NCI-H1417 treated with DMSO at 0.1 percent for 48 hours (cell line): ENCODE measurements around the gene MRTFB.
"Not testable (repeated sequence)": the region's sequence is repeated elsewhere in the genome, so short reads cannot be mapped to it uniquely, and the experiment has no call there.

Source experiments
- DNase-seq: peaks from one replicate; lab custom pipeline; 2025; lab: John Stamatoyannopoulos, UW

MRTFB gene

DNA sequence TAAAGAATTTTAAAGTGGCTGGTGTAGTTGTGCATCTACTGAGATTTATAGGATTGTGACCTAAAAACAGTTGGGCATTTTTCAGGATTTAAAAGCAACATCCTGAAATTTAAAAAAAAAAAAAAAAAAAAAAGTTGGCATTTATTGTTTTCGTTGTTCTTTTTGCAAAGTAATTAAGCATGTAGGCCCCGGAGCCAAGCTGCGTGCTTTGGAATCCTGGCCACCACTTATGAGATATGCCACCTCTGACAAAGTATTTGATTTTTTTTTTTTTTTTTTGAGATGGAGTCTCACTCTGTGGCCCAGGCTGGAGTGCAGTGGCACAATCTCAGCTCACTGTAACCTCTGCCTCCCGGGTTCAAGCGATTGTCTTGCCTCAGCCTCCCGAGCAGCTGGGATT is 112.8 kb downstream of the MRTFB start:
- not testable (repeated sequence) for DNase-seq

DNA sequence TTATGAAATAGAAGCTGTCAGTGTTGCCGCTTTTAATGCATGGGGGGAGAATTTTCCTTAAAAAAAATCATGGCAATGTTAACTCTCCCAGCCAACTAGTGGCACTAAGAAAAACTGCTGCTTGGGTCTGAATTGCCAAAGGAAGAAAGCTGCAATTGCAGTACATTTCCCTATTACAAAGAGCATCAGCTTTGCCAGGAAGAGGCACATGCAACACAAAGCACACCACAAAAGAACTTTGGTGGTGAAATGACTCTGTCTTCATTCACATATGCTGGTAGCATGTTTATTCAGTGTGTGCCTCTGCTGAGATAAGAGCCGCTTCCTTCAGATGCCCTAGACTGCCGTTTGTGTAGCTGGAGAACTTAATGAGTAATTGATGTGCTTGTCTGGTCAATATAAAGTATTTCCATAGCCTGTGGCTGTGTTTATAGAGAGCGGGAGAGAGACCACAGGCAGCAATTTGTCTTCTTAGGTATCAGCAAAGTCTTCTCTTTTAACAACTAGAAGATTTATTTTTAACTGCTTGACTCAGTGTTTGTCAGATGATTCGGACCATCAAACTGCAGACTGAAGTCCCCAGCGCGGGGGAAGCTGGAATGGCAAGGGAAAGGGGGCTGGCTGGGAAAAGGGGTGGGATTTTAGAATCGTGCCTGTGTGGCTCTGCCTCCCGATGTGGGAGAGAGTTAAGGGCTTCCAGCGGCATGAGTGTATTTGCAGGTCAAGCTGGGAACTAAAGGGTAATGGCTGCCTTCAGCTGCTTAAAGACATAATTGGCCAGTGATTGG is 115.1 kb downstream of the MRTFB start:
- DNase-seq = peak; percentile 90

DNA sequence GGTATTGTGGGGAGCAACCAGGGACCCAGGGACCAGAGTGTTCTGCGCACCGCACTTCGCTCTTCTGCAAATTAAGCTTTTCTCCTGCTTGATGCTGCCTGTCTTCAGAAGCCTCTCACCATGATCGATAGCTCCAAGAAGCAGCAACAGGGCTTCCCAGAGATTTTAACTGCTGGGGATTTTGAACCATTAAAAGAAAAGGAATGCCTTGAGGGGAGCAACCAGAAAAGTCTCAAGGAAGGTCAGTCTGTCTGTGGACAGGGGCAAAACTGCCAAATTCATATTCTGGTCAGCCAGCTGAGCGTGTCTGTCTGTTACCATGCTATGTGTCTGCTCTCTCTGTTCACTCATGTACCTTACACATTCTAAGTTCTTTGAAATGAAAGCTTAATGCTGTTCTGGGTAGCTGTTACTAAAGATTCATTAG is 115.7 kb downstream of the MRTFB start:
- no peak for DNase-seq

DNA sequence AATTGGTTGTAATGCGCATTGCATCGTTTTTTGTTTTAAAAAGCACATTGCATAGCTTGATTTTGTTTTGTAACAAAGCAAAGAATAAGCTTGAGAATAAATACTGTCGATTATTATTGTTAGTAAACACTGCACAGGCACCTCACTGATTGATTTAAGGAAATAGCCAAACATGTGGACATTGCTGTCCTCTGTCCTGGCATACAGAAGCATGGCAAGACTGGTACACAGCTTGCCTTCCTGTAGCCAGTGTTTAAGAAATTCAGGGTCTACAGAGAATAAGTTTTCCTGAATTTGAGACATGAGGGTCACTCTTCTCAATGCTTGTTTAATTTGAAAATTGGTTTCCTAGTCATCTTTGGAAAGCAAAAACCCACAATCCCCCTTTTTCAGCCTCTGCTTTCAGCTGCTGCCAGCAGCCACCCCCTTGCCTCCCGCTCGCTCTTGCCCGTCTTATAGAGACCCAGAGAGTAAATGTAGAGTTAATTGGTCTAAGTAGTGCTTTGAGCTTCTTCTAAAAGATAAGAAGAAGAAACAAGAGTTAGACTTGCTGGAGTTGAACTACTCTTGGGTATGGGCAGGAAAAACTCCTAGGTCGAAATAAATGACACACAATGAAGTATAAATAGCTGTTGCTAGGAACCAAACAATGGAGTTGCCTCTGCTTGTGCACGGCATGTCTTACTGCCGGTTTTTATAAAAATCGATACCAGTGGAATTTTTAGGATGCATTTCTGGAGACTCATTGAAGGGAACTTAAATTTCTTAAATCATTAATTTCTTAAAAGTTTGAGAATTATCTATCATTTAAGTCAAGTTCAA is 116.6 kb downstream of the MRTFB start:
- DNase-seq = no peak

DNA sequence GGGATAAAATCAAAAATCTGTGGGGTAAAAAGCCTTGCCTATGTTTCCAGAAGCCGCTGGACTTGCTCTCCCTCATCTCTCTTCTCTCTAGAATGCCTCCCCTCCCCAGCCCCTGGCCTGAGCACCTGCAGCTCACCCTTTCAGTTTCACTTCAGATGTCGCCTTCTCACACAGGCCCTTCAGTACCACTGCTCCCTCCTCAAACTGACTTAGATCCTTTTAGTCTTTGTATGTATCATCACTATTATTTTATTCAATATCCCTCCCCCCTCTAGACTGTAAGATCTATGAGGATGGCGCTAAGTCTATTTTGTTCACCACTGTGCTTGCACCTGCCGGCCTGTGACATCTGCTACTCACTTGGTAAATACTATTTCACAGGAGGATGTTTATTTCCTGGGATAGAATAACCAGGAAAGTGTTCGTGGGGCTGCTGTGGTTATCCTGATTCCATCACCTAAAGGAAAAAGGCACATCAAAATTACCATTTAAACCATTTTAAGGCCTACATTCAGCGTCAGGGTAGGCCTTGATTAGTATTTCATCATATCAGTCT is 122.3 kb downstream of the MRTFB start:
- peak; percentile 31 for DNase-seq

DNA sequence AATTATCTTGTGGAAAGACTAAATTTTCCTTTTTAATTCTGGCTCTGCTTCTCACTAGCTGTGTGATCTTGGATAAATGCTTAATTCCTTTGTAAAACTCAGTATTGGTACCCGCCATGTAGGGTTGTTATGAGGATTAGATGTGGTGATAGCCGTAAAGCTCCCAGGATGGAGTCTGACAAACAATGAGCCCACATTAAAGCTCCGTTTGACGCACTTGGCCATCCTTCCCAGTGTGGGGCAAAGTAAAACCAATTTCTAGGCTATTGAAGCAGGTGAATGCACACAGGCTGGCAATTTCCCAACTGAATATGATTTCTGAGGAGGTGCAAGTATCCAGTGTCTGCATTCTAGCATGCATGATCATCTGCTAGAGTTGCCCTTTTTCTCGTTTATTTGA is 123.6 kb downstream of the MRTFB start:
- DNase-seq = no peak

DNA sequence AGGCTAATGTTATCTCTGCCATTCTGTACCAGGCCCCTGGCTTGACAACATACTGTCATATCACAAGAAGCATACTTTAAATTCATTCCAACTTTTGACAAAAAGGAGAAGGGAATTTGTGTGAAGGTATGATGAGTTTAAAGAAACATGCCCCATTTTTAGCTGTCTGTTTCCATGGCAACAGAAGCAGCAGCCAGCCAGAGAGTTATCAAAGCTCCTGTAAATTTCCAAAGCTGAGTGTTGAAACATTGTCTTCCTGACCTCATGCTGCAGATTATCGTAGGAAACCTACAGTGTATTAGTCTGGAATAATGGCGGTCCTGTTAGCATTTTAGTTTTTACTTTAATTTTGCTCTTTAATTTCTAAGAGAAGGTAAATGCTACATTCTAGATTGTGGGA is 124.9 kb downstream of the MRTFB start:
- no peak for DNase-seq

DNA sequence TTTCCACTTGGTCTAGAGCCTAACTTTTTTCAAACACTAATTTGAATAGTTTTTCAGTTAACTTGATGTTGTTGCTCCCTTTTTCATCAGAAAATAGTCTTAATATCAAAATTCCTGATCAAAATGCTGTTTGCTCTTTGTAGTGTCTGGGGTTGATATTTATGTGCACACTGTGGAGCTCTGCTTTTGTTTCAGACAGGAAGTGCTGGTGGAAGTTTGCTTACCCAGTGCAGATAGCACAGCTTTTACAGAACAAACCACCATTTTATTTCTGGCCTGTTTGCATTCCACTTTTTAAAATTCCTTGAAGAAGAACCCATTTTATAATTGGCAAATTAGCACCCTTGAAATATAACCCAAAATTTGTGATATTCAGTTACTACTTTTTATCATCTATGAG is 125.4 kb downstream of the MRTFB start:
- DNase-seq = no peak

DNA sequence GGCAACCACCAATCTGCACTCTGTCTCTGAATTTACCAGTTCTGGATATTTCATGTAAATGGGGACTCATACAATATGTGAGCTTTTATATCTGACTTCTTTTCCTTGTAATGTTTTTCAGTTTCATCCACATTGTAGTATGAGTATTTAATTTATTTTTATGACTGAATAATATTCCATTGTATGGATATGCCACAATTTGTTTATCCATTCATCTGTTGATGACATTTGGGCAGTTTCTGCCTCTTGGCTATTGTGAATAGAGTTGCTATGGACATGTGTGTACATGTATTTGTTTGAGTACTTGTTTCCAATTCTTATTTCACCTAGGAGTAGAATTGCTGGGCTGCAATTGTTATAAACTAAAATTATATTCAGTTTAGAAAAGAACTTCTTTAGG is 126.9 kb downstream of the MRTFB start:
- DNase-seq = no peak

DNA sequence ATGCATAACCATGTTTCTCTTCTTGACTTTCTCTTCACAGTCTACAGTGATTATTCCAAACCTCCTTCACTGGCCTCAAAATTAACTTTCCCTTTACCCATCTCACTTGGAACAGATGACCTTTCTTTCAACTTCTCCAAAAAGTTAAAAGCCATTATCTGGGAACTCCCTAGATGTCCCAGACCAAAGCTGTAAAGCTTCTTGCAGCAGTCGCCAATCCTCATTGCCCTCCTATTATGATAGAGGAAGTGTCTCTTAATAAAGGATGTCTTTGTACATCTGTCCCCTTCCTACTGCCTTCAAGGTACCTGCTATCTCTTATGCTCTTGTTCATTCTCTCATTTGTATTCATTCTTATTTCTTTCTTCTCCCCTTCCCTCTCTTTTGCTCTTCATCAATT is 127.5 kb downstream of the MRTFB start:
- DNase-seq = no peak

DNA sequence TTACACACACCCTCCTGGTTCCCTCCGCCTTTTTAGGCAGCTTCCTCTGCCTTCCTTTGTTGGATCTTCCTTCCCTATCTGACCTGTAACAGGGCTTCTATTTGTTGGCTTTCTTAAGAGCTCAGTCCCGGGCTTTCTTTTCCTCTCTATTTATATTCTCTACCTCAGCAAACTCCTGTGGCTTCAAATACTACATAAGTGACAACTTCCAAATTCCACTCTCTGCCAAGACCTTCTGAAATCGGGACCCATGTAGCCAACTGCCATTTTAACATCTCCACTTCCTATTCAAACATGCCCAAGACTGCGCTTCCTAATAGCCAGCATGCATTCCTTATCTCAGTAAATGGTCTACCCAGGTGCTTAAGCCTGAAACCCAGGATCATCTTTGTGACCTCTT is 128.1 kb downstream of the MRTFB start:
- DNase-seq = no peak

DNA sequence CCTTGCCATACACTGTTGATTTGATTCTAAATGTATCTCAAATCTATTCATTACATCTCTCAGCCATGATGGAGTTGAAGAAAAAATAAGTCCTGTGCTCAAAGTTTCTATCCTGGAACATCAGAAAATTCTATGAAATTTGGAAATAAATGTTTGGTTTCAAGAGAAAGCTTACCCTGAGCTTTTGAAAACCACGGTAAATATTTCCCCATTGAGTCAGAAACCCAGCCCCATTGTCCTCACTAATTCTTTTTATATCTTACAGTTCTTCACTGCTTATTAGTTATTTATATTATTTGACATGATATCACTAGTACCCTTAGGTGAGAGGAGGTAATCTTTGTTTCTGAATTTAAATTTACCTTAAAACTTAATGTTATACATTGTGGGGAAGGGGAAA is 128.5 kb downstream of the MRTFB start:
- DNase-seq = no peak

DNA sequence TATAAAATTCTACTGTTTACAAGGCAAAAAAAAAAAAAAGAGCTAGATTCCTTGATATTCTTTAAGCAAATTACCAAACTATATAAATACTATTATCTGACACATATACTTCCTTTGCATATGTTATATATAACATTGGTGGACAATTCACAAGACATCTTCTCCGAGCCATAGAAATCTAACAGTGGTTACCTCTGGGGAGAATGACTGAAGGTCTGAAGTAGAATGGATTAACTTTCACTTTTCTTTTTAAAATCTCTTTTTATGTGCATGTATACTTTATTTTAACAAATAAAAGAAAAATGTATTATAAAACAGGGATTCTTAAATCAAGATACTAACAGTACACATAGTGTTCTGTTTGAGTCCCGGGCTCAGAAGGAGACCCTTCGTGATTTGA is 131.0 kb downstream of the MRTFB start:
- DNase-seq = no peak

DNA sequence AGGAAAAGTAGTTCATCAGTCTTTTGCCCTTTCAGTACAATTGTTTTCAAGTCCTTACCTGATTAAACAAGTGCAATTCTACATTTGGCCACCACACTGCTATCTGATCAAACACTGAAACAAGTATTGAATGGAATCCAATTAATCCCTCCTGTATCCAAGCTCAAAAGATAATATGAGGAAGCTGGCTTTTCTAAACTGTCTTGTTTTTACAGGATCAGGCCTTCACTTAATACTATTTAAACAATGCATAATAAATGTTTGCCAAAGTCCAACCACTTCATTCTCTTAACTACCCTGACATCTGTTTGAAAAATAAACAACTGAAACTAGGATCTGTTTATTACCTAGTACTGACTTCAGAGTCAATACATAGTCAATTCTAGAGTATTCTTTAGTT is 131.6 kb downstream of the MRTFB start:
- DNase-seq = peak; percentile 78

DNA sequence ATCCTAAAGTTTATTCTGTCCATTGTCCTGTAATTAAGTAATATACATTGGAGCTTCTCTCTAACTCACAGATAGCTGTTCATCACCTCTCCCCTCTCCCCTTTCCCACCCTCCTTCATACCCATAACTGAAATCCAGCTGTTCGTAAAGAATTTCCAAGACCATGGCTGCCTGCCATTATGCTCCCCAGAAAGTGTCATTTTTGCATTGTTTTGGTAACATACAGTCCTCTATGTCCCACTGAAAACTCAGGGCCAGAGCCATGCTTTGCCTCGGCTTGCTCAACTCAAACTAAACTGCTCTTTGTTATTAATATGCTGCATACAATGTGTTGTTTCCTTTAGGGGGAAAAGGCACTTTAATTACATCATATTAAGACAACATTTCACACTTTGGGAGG is 132.0 kb downstream of the MRTFB start:
- DNase-seq = no peak

DNA sequence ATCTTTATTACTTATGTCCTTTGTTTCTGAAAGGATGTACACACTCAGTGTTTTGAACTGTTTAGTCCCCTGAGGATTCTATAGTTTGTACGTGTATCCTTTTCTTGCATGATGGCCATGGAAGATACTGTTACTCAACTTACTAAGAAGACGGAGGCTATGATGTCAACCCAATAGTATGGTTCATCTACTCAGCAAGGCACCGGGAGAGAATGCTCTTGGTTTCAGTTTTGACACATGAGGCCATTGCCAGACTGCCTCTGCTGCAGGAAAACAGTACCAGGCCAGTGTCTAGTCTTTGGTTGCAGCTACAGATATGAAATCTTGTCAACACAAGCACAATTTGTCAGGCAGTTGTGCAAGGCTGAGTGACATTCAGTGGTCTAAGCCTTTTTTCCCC is 134.5 kb downstream of the MRTFB start:
- no peak for DNase-seq

DNA sequence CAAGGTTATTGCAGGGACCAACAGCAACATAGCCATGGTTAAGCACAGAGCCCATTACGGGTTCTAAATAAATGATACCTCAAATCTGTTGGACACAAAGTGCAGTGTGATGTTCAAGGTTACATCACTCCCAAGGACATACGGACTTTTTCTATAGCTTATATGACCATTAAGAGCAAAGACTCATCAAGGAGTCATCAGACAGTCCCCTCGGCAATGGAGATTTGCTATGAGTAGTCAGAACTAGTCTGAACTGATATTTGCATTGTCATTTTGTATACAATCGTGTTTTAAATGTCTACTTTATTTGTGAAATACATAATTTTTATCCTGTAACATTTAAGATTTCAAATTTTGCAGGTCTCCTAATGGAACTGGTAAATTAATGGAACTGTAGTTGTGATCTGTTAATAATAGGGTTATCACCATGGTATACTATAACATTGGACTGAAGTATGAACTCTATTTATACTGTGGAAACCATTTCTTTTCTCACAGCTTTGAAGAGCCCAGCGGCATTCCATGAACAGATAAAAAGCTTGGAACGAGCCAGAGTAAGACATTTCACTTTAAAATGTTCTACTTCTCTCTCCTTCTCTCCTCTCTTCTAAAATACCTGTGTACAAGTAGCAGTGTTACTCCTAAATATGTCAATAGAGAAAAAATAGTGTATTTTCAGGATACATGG is 140.9 kb downstream of the MRTFB start:
- DNase-seq = no peak

DNA sequence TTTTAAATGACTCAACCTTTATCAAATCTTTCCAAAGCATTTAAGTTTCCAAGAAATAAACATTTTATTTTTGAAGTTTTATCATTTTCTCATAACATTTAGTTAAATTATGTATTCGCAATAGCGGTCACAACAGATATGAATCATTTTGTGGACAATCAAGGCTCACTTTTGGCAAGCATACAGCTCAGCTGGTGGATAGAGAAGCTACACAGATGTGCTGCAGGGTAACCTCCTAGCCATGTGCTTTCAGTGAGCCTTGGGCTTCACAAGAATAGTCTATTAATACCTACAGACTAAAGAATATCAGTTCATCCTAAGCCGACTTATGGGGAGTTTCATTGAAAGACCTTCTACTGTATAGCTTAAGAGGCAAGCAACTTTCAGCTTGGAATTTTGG is 144.8 kb downstream of the MRTFB start:
- no peak for DNase-seq

DNA sequence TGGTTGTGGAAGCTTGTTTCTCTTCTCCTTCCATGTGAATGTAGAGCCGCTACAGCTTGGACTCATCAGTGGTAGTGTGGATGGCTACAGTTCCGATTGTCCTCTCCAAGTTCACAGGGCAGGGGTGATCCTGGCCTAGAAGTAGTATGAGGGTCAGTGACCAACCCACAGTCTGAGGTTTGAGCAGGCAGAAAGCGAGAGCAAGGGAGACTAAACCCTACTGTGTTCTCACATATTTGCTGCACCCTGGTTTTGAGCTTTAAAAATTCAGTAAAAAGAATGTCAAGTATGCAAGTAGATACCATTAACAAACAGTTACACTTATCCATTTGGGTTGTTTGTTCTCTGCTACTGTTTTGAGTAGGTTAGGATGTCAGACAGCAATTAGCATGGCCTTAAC is 148.9 kb downstream of the MRTFB start:
- no peak for DNase-seq

DNA sequence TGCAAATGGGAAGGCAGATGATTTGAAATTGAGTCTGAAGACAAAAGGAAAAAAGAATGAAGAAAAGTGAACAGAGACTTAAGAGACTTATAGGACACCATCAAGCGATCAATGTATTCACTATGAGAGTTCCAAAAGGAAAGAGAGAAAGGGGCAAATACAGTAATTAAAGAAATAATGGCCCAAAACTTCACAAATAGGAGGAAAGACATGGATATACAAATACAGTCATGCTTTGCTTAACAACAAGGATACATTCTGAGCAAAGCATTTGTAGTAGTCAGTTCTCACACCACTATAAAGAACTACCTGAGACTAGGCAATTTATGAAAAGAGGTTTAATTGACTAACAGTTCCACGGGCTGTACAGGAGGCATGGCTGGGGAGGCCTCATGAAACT is 152.5 kb downstream of the MRTFB start:
- no peak for DNase-seq

DNA sequence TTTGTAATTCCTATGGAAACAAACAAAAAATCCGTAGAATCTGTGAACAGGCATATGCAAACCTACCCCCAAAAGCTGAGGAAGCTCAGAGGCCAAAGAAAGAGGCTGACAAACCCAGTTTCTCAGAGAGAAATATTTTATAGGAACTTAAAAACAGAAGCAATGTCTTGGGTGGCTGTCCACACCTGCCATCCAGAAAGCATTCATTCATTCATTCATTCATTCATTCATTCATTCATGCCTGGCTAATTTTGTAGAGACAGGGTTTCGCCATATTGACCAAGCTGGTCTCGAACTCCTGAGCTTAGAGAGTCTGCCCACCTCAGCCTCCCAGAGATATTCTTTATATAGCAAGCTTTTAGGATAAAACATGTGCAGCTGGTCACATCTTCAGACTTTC is 154.3 kb downstream of the MRTFB start:
- no peak for DNase-seq

DNA sequence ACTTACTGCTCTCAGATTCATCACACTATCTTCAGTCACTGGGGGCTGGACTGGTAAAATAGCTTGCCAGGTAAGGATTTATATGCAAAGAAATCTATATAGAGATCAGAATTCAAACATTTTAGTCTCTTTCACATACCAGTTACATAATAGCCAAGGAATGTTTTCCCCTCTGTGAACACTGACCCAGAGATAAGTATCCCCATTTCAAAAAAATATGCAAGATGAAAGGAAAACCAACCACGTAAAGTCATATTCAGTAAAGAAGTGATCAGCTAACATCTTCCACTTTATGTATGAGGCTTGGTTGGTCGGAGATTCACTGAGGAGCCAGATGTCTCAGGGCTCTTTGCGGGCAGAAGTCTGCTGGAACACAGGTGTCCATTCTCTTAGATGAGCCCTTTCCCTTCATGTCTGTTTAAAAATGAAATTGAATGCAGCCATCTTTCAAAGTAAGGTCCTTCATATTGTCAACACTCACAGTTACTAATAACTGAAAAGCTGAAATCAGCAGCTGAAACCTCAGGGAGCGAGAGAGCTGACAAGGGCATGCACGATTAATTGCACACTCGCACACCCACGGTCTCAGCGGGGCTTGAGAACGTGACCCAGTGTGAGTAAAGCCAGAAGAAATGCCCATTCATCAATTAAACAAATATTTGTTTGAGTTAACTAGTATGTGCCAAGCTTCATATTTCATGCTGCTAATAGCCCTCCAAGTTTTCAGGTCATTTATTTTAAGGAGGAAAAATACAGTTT is 161.2 kb downstream of the MRTFB start:
- DNase-seq = peak; percentile 81
